IPS DF 6.9 (cell line): ENCODE data around the gene SNX33.
"Not testable (repeated sequence)": the region's sequence is repeated elsewhere in the genome, so short reads cannot be mapped to it uniquely, and the experiment has no call there.

Experiments
- DNase-seq: peaks from one replicate; pipeline ENCODE4 v3.0.0-alpha.2; 2013; ENCODE audit warnings: low read depth, low spot score
- H3K27ac ChIP-seq: one replicate; pipeline ENCODE4 v1.5.1; 2013; ENCODE audit warnings: low read length, control low read depth
- H3K27me3 ChIP-seq: 2 replicates; pipeline ENCODE4 v1.6.1; 2013; ENCODE audit warnings: mild to moderate bottlenecking, low read length; ENCODE audit not compliant: control insufficient read depth, insufficient read depth
- H3K36me3 ChIP-seq: 2 replicates; pipeline ENCODE4 v1.6.1; 2013; ENCODE audit warnings: low read length; ENCODE audit not compliant: control insufficient read depth, insufficient read depth
- H3K4me1 ChIP-seq: 2 replicates; pipeline ENCODE4 v1.6.1; 2013; ENCODE audit warnings: low read length; ENCODE audit not compliant: control insufficient read depth, insufficient read depth
- H3K4me3 ChIP-seq: 2 replicates; pipeline ENCODE4 v1.5.1; 2013; ENCODE audit warnings: mild to moderate bottlenecking, low read length
- H3K9me3 ChIP-seq: 2 replicates; pipeline ENCODE4 v1.6.1; 2013; ENCODE audit warnings: low read length, inconsistent platforms; ENCODE audit not compliant: control insufficient read depth, insufficient read depth
- WGBS: extraction: QIAGEN DNeasy Blood & Tissue Kit; methylation state at CpG from one replicate; pipeline ENCODE4 v1.1.7; 2013; ENCODE audit warnings: mixed read lengths, missing lambda C conversion rate; ENCODE audit not compliant: insufficient read length, insufficient coverage; 5-methylcytosine and 5-hydroxymethylcytosine counted together

SNX33 gene

DNA sequence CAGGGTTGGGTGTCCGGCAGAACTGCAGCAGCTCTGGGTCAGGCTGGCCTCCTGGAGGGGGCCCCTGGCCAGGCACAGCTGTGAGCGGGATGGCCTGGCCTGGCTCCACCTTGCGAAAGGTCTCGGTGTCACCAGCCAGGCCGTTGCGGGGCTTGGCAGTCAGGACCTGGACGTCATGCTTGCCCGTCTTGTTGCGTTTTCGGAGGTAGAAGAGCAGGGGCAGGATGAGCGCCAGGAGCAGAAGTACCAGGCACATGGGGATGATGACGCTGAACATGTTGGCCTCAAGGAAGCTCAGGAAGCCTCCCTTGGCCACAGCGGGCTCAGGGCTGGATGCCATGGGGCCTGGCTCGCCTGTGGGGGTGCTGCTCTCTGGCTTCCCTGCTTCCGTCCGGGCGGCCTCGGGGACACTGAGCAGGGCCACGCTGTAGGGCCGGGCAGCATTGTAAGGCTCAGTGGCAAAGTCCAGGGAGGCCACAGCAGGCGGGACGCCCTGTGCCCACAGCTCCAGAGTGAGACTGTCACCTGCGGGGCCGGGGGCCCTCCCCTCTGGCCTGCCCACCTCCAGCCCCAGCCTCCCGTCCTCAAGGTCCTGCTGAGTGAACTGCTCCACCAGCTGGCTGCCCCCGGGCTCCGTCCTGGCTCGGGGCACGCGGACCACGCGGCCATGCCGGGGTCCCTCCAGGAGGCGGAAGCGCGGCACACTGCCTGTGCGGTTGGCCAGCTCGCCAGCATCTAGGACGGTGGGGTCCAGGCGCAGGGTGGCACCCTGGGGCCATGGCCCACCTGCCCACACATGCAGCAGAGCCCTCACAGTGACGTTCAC lies 28.1 kb downstream of the SNX33 start:
- Histone ChIP-seq H3K36me3 (no peaks in the 10 kb centered on the region), H3K27ac (no peak overlapping the region), H3K4me3 (no peak overlapping the region), H3K4me1 (peaks cover 8% of the 10 kb centered on the region), H3K27me3 (no peaks in the 10 kb centered on the region), H3K9me3 (no peaks in the 10 kb centered on the region)
- no CpG with 5 or more reads among the region's 41 CpGs for WGBS
- DNase-seq: no peak

DNA sequence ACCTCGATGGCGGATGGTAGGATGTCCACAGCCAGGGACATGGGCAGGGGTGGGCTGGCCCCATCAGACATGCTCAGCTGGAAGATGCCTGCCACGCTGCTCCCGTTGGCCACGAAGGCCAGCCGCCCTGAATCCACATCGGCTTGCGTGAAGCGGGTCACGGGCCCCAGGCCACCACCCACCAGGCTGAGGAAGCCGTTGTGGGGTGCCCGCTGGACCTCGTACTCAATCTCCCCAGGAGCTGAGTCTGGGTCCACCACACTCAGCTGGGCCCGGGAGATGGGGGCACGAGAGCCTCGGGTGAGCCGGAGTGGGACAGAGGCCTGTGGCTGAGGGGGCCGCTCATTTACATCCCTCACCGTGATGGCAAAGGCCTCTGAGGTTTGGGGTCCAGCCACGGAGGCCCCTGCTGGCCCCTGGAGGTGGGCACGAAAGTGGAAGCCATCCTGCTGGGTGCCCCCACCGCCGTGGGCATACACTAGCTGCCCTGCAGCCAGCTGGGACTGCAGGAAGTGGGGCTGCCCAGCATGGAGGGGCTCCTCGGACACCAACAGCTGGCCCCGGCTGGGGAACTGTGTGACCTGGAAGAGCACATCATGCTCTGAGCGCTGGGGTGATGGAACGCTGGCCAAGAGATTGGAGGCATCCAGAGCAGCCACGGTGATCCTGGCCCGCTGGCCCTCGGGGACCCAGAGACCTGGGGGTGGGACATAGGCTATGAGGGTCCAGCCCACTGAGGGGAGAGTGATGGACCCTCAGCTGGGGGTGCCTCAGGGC lies 29.2 kb downstream of the SNX33 start:
- Histone ChIP-seq H3K27ac (no peak overlapping the region), H3K36me3 (no peaks in the 10 kb centered on the region), H3K4me3 (no peak overlapping the region), H3K27me3 (no peaks in the 10 kb centered on the region), H3K4me1 (peaks cover 8% of the 10 kb centered on the region), H3K9me3 (no peaks in the 10 kb centered on the region)
- WGBS: no CpG with 5 or more reads among the region's 30 CpGs
- no peak for DNase-seq

DNA sequence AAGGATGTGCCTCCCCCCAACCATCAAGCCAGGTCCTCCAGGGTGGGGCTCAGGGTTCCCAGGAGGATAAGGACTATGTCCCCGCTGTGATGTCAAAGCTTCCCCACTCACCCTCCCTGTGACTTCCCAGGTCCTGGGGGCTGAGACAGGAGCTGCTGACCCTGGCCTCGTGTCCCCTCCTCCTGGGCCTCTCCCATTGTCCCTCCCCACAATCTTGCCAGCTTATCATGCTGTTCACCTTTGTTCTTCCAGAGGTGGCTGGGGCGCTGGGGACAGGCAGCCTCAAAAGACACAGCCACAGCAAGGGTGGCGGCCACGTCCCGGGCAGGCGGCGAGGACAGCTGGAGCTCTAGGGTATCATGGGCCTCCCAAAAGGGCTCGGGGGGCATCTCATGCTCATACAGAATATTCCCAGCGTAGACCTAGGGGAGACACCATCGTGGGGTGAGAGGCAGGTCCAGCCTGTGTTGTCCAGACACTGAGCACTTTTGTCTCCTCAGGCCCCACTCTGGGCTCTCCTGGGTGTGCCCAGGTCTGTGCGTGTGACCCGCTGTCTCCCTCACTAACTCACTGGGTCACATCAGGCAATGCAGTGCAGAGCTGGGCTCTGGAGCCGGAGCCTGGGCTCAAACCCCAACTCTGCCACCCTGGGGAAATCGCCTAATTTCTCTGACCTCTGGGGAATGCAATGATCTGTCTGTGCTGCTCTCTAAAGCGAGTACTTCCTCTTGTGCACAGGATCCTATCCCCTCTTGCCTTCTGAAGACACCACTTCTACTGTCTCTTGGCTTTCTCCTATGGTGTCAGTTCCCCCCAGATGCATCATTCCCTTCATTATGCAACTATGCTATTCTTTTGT lies 30.0 kb downstream of the SNX33 start:
- Histone ChIP-seq H3K36me3 (no peaks in the 10 kb centered on the region), H3K27me3 (no peaks in the 10 kb centered on the region), H3K9me3 (no peaks in the 10 kb centered on the region), H3K4me1 (peaks cover 4% of the 10 kb centered on the region; the same call in 1 of the 2 replicates), H3K4me3 (no peak overlapping the region), H3K27ac (no peak overlapping the region)
- no peak for DNase-seq
- no CpG with 5 or more reads among the region's 16 CpGs for WGBS

DNA sequence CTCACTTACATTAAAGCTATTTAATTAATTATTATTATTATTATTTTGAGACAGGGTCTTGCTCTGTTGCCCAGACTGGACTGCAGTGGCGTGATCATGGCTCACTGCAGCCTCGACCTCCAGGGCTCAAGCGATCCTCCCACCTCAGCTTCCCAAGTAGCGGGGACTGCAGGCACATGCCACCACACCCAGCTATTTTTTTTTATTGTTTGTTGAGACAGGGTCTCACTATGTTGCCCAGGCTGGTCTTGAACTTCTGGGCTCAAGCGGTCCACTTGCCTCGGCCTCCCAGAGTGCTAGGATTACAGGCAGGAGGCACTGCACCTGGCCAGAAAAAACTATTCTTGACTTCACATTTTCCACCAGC lies 30.6 kb downstream of the SNX33 start:
- not testable (repeated sequence) for DNase-seq, H3K27ac ChIP-seq, H3K4me1 ChIP-seq, H3K9me3 ChIP-seq, H3K27me3 ChIP-seq, H3K4me3 ChIP-seq, H3K36me3 ChIP-seq
- WGBS: no CpG with 5 or more reads among the region's 6 CpGs

DNA sequence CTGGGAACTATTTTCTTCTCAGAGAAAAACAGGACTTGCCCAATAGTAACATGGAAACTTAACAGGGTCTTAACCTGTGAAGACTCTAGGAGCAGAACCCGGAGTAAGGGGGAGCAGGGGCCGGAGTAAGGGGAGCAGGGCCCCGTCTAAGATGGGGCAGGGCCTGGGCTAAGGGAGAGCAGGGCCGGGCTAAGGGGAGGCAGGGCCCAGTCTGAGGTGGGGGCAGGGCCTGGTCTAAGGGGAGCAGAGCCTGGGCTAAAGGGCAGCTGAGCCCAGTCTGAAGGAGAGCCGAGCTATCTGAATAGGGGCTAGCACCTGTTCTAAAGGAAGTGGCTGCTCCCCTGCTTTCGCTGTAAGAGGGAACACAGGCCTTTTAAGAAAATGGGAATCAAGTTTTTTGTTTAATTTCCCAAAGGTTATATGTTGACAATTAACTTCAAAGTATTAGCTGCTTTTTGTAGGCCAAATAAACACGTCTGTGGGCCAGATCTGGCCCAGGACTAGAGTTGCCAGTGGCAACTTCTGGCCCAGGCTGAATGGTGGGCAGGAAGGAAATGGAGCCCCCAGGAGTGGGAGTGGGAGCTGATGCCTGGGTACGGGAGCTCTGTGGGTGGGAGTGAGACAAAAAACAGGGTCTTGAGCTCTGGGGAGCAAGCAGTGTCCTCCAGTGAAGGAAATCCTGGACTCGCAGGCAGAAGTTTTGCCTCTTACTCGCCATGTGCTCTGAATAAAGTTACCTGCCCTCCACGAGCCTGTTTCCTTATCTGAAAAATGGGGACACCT lies 32.5 kb downstream of the SNX33 start:
- DNase-seq: no peak
- Histone ChIP-seq H3K9me3 (no peaks in the 10 kb centered on the region), H3K4me3 (no peak overlapping the region), H3K27me3 (no peaks in the 10 kb centered on the region), H3K4me1 (no peaks in the 10 kb centered on the region), H3K36me3 (no peaks in the 10 kb centered on the region), H3K27ac (no peak overlapping the region)
- WGBS: no CpG with 5 or more reads among the region's 11 CpGs

DNA sequence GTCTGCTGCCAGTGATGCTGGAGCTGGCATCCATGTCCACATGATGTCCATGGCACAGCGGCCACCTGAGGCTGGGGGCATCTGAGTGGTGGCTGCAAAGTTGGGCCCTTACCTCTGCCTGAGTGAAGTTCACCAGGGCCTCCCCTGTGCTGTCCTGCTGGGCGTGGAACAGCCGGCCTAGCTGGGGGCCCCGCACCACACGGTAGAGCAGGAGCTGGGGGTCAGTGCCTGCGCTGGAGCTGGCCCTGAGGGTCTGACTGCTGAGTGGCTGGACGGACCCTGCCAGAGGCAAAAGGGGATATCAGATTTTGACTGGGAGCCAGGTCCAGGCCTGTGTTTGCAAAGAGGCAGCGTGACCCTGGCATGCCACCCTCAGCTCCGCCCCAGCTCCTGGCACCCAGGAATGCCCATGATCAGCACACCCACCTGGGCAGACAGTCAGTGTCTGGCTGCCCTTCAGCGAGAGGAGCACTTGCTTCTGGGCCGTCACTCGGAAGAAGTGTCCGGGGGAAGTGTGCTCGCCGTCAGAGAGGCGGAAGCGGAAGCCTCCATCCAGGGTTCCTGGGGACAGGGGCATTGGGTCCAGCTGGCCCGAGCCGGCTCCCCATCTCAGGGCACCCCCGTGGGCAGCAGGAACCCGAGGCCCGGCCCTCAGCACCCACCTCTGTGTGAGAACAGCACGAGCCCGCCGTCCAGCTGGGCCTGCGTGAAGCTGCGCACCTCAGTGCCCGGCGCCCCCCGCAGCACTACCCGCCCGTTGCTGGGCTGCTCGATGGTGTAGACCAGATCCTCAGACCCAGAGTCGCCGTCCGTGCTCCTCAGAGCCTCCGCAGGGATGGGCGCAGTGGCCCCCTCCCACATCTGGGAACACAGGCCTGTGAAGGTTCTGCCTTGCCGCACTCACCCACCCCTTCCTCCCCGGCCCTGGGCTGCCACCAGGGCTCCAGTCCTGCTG lies 34.7 kb downstream of the SNX33 start:
- Histone ChIP-seq H3K9me3 (no peaks in the 10 kb centered on the region), H3K36me3 (no peaks in the 10 kb centered on the region), H3K4me1 (no peaks in the 10 kb centered on the region), H3K4me3 (no peak overlapping the region), H3K27me3 (no peaks in the 10 kb centered on the region), H3K27ac (no peak overlapping the region)
- no peak for DNase-seq
- no CpG with 5 or more reads among the region's 40 CpGs for WGBS

DNA sequence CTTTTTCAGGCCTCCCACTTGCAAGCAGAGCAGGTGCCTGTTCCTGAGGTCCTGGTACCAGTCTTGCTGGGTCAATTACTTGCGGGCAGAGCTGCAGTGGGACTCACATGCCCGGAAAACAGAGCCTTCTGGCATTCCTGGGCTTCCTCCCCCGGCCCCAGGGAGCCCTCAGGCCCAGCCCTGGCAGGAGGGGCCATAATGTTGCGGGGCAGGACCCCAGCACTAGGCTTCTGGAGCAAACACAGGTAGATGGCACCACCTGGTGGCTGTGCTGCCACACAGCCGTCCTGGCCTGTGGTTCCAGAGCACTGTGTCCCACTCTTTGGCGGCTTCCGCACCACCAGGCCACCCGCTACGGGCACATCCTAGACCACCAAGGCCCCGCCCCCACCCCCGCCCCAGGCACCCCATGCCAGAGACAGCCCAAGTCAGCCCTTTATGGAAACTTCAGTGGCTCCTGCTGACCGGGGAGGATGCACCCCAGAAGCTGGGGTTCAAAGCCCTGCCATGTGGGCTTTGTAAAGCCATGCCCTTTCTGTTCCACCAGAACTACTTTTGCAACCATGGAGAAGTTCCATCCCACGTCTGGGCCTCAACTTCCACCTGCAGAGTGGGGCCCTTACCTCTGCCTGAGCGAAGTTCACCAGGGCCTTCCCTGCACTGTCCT lies 36.1 kb downstream of the SNX33 start:
- WGBS: no CpG with 5 or more reads among the region's 14 CpGs
- not testable (repeated sequence) for H3K4me3 ChIP-seq, H3K27me3 ChIP-seq, H3K4me1 ChIP-seq, H3K36me3 ChIP-seq, H3K9me3 ChIP-seq, H3K27ac ChIP-seq
- DNase-seq: peak; percentile 94

DNA sequence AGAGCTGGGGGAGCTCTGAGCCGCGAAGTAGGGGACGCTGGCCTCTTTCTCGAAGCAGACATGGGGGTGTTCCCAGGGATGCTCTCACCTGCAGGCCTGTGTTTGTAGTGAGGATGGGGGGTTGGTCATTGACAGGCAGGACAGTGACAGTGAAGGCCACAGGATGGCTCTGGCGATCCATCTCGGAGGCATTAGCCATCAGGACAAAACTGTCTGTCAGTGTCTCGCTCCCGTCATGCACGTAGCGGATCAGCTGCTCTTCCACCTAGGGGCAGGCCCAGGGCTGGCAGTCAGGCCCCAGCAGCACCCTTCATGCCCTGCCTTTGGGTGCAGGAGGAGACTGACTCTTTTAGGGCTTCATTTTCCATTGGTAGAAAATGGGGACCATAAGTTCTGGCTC lies 36.9 kb downstream of the SNX33 start:
- Histone ChIP-seq H3K9me3 (no peaks in the 10 kb centered on the region), H3K36me3 (no peaks in the 10 kb centered on the region), H3K27me3 (no peaks in the 10 kb centered on the region), H3K4me3 (no peak overlapping the region), H3K4me1 (no peaks in the 10 kb centered on the region), H3K27ac (no peak overlapping the region)
- DNase-seq: no peak
- WGBS: no CpG with 5 or more reads among the region's 10 CpGs

DNA sequence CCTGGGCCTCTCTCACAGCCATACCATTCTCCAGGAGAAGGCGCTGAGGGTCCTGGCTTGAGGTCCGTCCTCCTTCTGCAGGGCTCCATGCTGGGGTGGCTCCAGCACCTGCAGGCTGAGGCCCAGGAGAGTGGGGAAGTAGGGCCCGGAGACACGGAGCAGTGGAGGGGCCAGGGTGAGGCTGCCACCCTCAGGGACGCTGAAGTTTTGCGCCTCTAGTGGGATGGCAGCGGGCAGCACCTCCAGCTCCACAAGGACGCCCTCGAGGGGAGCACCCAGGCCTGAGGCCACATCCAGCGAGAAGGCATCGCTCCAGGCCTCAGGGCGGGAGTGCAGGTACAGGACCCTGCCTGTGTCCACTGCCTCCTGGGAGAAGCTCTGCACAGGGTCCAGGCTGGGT lies 37.5 kb downstream of the SNX33 start:
- Histone ChIP-seq H3K4me3 (no peak overlapping the region), H3K27me3 (no peaks in the 10 kb centered on the region), H3K27ac (no peak overlapping the region), H3K36me3 (no peaks in the 10 kb centered on the region), H3K4me1 (no peaks in the 10 kb centered on the region), H3K9me3 (no peaks in the 10 kb centered on the region)
- WGBS: no CpG with 5 or more reads among the region's 12 CpGs
- DNase-seq: no peak
